GM18870 (cell line): ENCODE data around the gene SIGLEC1.

Experiments
- ATAC-seq: cut with Tn5 transposase; IDR thresholded peaks from one replicate; pipeline ENCODE4 v1.9.1; 2021; ENCODE audit warnings: moderate library complexity; ENCODE audit not compliant: unreplicated experiment

Gene SIGLEC1

GRCh38 chr20:3729378-3729777 is 17.0 kb upstream of the SIGLEC1 start:
- ATAC-seq = no peak

GRCh38 chr20:3728876-3729275 is 16.5 kb upstream of the SIGLEC1 start:
- ATAC-seq = no peak

GRCh38 chr20:3728354-3728753 is 16.0 kb upstream of the SIGLEC1 start:
- no peak for ATAC-seq

- ATAC-seq = no peak
Observed at GRCh38 chr20:3727401-3728021, 15.1 kb upstream of the SIGLEC1 start.

- ATAC-seq = no peak
Observed at GRCh38 chr20:3724356-3724755, 12.0 kb upstream of the SIGLEC1 start.

GRCh38 chr20:3723284-3723683 is 10.9 kb upstream of the SIGLEC1 start:
- no peak for ATAC-seq

- no peak for ATAC-seq
Observed at GRCh38 chr20:3721912-3722311, 9.5 kb upstream of the SIGLEC1 start.

GRCh38 chr20:3720626-3721025 is 8.2 kb upstream of the SIGLEC1 start:
- no peak for ATAC-seq

- ATAC-seq = no peak
Observed at GRCh38 chr20:3720068-3720467, 7.7 kb upstream of the SIGLEC1 start.

GRCh38 chr20:3719046-3719445 is 6.6 kb upstream of the SIGLEC1 start:
- no peak for ATAC-seq

GRCh38 chr20:3716195-3716834 is 3.9 kb upstream of the SIGLEC1 start:
- ATAC-seq = no peak

- no peak for ATAC-seq
Observed at GRCh38 chr20:3714092-3714491, 1.7 kb upstream of the SIGLEC1 start.

GRCh38 chr20:3711484-3711941 is 887 bp downstream of the SIGLEC1 start:
- ATAC-seq = no peak

- no peak for ATAC-seq
Observed at GRCh38 chr20:3710703-3711483, 1.5 kb downstream of the SIGLEC1 start.

GRCh38 chr20:3710011-3710466 is 2.4 kb downstream of the SIGLEC1 start:
- ATAC-seq = no peak

GRCh38 chr20:3707508-3707899 is 4.9 kb downstream of the SIGLEC1 start:
- ATAC-seq = no peak

- ATAC-seq = no peak
Observed at GRCh38 chr20:3706774-3707507, 5.5 kb downstream of the SIGLEC1 start.

- ATAC-seq = no peak
Observed at GRCh38 chr20:3705970-3706739, 6.2 kb downstream of the SIGLEC1 start.

- ATAC-seq = no peak
Observed at GRCh38 chr20:3705491-3705969, 6.9 kb downstream of the SIGLEC1 start.

- no peak for ATAC-seq
Observed at GRCh38 chr20:3704087-3704486, 8.3 kb downstream of the SIGLEC1 start.
